Measurements from ENCODE around the gene TSPO2. TPM values are rescaled to one million over a fixed set of nuclear protein-coding genes. Genes with fewer than 3 reads are reported as not detected.

TSPO2 gene
- total RNA-seq, 1 experiment from 2014 or later: not detected

DNA sequence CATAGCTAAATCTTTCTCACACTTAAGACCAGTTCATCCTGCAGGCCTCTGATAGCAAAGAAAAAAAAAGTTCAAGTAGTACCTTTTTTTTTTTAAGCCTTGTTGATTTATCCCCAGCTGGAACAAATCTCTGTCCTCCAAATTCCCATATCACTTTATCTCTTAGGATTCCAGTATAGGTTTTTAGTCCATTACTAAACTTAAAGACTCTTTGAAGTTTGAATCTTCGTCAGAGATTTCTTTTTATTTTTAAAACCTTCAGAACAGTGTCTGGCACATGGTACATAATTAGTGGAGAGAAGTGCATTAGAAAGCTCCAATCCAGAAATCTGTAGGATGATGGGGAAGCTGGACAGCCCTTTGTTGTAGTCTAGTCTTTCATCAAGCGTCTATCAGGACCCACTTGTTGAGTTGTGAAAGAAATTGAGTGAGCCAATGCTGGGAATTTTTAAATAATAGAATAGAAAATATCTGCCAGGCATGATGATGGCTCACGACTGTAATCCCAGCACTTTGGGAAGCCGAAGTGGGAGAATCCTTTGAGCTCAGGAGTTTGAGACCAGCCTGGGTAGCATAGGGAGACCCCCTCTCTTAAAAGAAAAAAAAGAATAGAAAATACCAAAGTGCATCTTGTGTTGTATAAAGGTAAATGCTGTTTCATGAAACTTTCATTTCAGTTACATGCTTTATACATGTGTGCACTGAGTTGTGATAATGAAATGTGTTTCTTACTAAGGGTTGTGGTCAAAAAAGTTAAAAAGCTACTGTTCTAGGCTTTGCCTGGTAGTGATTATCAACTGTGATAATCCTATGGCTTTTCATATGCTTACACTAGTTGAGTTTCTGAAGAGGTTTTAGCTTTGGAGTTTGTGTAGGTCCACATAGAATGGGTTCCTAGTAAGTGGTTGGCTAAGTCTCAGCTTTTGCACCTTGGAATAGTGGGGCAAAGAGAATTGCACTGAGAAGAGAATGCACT is 33.7 kb downstream of the TSPO2 start:
- TF ChIP-seq SP1 (IDR thresholded peaks at IDR 0.05; ENCODE audit: low read depth) (no peak), ELF1 (IDR thresholded peaks at IDR 0.05; ENCODE audit: borderline replicate concordance, low read depth) (no peak), TCF7L2 (IDR thresholded peaks at IDR 0.05; ENCODE audit: borderline replicate concordance, extremely low read depth, insufficient read depth, insufficient read length) (no peak), YY1 (IDR thresholded peaks at IDR 0.05; ENCODE audit: extremely low read depth, insufficient replicate concordance, low read depth, low read length) (no peak), EZH2 (IDR thresholded peaks at IDR 0.05) (no peak), JUND (IDR thresholded peaks at IDR 0.05) (no peak), EGR1 (IDR thresholded peaks at IDR 0.05; ENCODE audit: low read depth) (no peak), ZNF274 (IDR thresholded peaks at IDR 0.05; ENCODE audit: low read depth, low read length) (no peak), POLR2A (IDR thresholded peaks at IDR 0.05; ENCODE audit: borderline replicate concordance, extremely low read depth, insufficient read depth, insufficient read length) (no peak)
- TF ChIP-seq, protein P1, sequence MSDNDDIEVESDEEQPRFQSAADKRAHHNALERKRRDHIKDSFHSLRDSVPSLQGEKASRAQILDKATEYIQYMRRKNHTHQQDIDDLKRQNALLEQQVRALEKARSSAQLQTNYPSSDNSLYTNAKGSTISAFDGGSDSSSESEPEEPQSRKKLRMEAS (IDR thresholded peaks at IDR 0.05): no peak
- TF ChIP-seq, protein P2, sequence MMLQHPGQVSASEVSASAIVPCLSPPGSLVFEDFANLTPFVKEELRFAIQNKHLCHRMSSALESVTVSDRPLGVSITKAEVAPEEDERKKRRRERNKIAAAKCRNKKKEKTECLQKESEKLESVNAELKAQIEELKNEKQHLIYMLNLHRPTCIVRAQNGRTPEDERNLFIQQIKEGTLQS (IDR thresholded peaks at IDR 0.05): no peak
- DNase-seq (ENCODE audit: low read depth, low spot score): no peak
- CTCF ChIA-PET: interaction anchor here (1.1 to 1.5 kb wide), 2 partner anchors 16 to 30 kb away, joined by 3 read pairs; no protein-coding TSS in a partner anchor
- Histone ChIP-seq H3K9me2 (ENCODE audit: insufficient read depth) (no peaks in the 10 kb centered on the region), H3K27ac (ENCODE audit: low read depth, low read length) (no peak overlapping the region), H3K79me2 (ENCODE audit: insufficient read depth, low read length) (peaks cover 76% of the 10 kb centered on the region), H3K27me3 (ENCODE audit: insufficient read depth, low read length) (no peaks in the 10 kb centered on the region), H3K4me1 (ENCODE audit: control insufficient read depth in 1 of 2, insufficient read depth in 2 of 2, low read length in 2 of 2) (peaks cover 7 to 13% of the 10 kb centered on the region in 2 experiments; a peak in 3 of 4 replicates), H2AFZ (ENCODE audit: low read depth, low read length, poor library complexity, severe bottlenecking) (no peak overlapping the region), H3K4me2 (ENCODE audit: low read length) (no peak overlapping the region), H4K20me1 (ENCODE audit: insufficient read depth) (no peaks in the 10 kb centered on the region), H3K9me3 (ENCODE audit: control insufficient read depth in 1 of 2, insufficient read depth in 1 of 2, low read depth in 1 of 2, low read length in 2 of 2) (no peaks in the 10 kb centered on the region), H3K4me3 (replicated peaks in 1 of 2; ENCODE audit: low read depth in 1 of 2, low read length in 2 of 2) (no peak overlapping the region), H3K9ac (ENCODE audit: low read length) (no peak overlapping the region), H3K36me3 (ENCODE audit: control insufficient read depth in 1 of 2, insufficient read depth in 2 of 2, low read length in 2 of 2) (peaks cover 11 to 20% of the 10 kb centered on the region in 2 experiments)
- intact Hi-C loops (cut with micrococcal nuclease): no loop called here
- POLR2A ChIA-PET: no interaction called here
- no peak for ATAC-seq
- RAD21 ChIA-PET (ENCODE audit: low non-redundant PET in 1 of 2, low total read pairs in 2 of 2, uncharacterized antibody in 2 of 2, unreplicated experiment in 2 of 2): no interaction called here
- no TSS peak for BruUV-seq (replicated peaks)
